GM18511 (cell line): ENCODE measurements around the gene TNRC6B.
"Not testable (repeated sequence)": the region's sequence is repeated elsewhere in the genome, so short reads cannot be mapped to it uniquely, and the experiment has no call there.

Source experiments
- ATAC-seq: cut with Tn5 transposase; IDR thresholded peaks from one replicate; pipeline ENCODE4 v1.9.1; 2021; ENCODE audit warnings: mild to moderate bottlenecking, moderate library complexity; ENCODE audit not compliant: unreplicated experiment

Gene TNRC6B

GRCh38 chr22:40212121-40212520 lies 34.4 kb downstream of the TNRC6B start:
- ATAC-seq = no peak

- no peak for ATAC-seq
These were observed 35.8 kb downstream of the TNRC6B start for GRCh38 chr22:40213478-40213877.

- ATAC-seq = no peak
These were observed 37.5 kb downstream of the TNRC6B start for GRCh38 chr22:40215266-40215665.

- ATAC-seq = no peak
These were observed 38.5 kb downstream of the TNRC6B start for GRCh38 chr22:40216041-40216756.

- ATAC-seq = no peak
These were observed 40.4 kb downstream of the TNRC6B start for GRCh38 chr22:40218152-40218551.

- ATAC-seq = no peak
These were observed 41.1 kb downstream of the TNRC6B start for GRCh38 chr22:40218723-40219294.

GRCh38 chr22:40220316-40221054 lies 42.8 kb downstream of the TNRC6B start:
- ATAC-seq = no peak

GRCh38 chr22:40221055-40221414 lies 43.3 kb downstream of the TNRC6B start:
- ATAC-seq = no peak

GRCh38 chr22:40222979-40223378 lies 45.3 kb downstream of the TNRC6B start:
- not testable (repeated sequence) for ATAC-seq

GRCh38 chr22:40224702-40225101 lies 47.0 kb downstream of the TNRC6B start:
- no peak for ATAC-seq

GRCh38 chr22:40226620-40227019 lies 48.9 kb downstream of the TNRC6B start:
- ATAC-seq = no peak

- no peak for ATAC-seq
These were observed 54.0 kb downstream of the TNRC6B start for GRCh38 chr22:40231618-40232313.

- ATAC-seq = no peak
These were observed 54.9 kb downstream of the TNRC6B start for GRCh38 chr22:40232624-40233023.

GRCh38 chr22:40233886-40234285 lies 56.2 kb downstream of the TNRC6B start:
- no peak for ATAC-seq

GRCh38 chr22:40234658-40235057 lies 56.9 kb downstream of the TNRC6B start:
- no peak for ATAC-seq

- no peak for ATAC-seq
These were observed 57.6 kb downstream of the TNRC6B start for GRCh38 chr22:40235308-40235707.

- ATAC-seq = no peak
These were observed 58.5 kb downstream of the TNRC6B start for GRCh38 chr22:40236131-40236665.

GRCh38 chr22:40237241-40237640 lies 59.5 kb downstream of the TNRC6B start:
- ATAC-seq = peak; percentile 52

GRCh38 chr22:40237788-40238424 lies 60.2 kb downstream of the TNRC6B start:
- no peak for ATAC-seq

GRCh38 chr22:40238425-40239344 lies 61.0 kb downstream of the TNRC6B start:
- ATAC-seq = no peak
